SK-N-SH (cell line): ENCODE results near the gene PWWP2B. TPM values are rescaled to one million over a fixed set of nuclear protein-coding genes. Genes with fewer than 3 reads are reported as not detected.

Experiments used
- CTCF ChIA-PET: fragments of 300-600, 350-600 bp; formaldehyde crosslinking; extraction: SDS; loops from one replicate; lab custom pipeline; 2021; lab: Yijun Ruan, JAX
- POLR2A ChIA-PET: fragments of 350-600 bp; sonication (Branson Sonifier 250); formaldehyde crosslinking; extraction: SDS; loops from one replicate; lab custom pipeline; 2020; ENCODE audit warnings: antibody characterized with exemption, inconsistent platforms; lab: Yijun Ruan, JAX
- DNase-seq: peaks from one replicate; pipeline ENCODE4 v3.0.0; 2012
- H2AFZ ChIP-seq: fragments of 200-600 bp; sonication (generic); 2 replicates; pipeline ENCODE4 v1.8.1; 2016; ENCODE audit warnings: antibody characterized with exemption, mild to moderate bottlenecking, low read depth
- H3F3A ChIP-seq: fragments of 200-600 bp; sonication (generic); replicated peaks from 2 replicates; pipeline ENCODE3; 2016; ENCODE audit warnings: antibody characterized with exemption, mild to moderate bottlenecking; ENCODE audit not compliant: insufficient read depth
- H3K27ac ChIP-seq, 2 experiments: fragments of 200-500 bp in 1 of 2; fragments of 200-600 bp in 1 of 2; sonication (Bioruptor generic) in 1 of 2; sonication (generic), shearing (Covaris generic) in 1 of 2; 2 replicates each; pipeline versions ENCODE4 v1.5.1 to v1.6.1; 2014 to 2016; ENCODE audit warnings: low read depth in 2 of 2, inconsistent platforms in 1 of 2, low read length in 1 of 2, mild to moderate bottlenecking in 1 of 2, mixed read lengths in 1 of 2
- H3K27me3 ChIP-seq: fragments of 200-600 bp; sonication (generic), shearing (Covaris generic); 2 replicates; pipeline ENCODE4 v1.6.1; 2016; ENCODE audit warnings: mixed run types; ENCODE audit not compliant: insufficient read depth
- H3K36me3 ChIP-seq, 2 experiments: fragments of 200-500 bp in 1 of 2; fragments of 200-600 bp in 1 of 2; sonication (Bioruptor generic) in 1 of 2; sonication (generic) in 1 of 2; replicated peaks in 1 of 2; 2 replicates each; pipeline versions ENCODE3 to v1.5.1; 2014 to 2016; ENCODE audit warnings: low read length in 1 of 2, mild to moderate bottlenecking in 1 of 2; ENCODE audit not compliant: insufficient read depth in 2 of 2, control insufficient read depth in 1 of 2
- H3K4me1 ChIP-seq, 2 experiments: fragments of 200-500 bp in 1 of 2; fragments of 200-600 bp in 1 of 2; sonication (Bioruptor generic) in 1 of 2; sonication (generic), shearing (Covaris generic) in 1 of 2; 2 replicates each; pipeline versions ENCODE4 v1.5.1 to v1.6.1; 2014 to 2016; ENCODE audit warnings: low read depth in 1 of 2, low read length in 1 of 2, mixed run types in 1 of 2; ENCODE audit not compliant: insufficient read depth in 2 of 2, control insufficient read depth in 1 of 2
- H3K4me2 ChIP-seq: fragments of 200-600 bp; sonication (generic), shearing (Covaris generic); 2 replicates; pipeline ENCODE4 v1.6.1; 2017; ENCODE audit warnings: mixed run types
- H3K4me3 ChIP-seq, 2 experiments: fragments of 200-500 bp in 1 of 2; fragments of 200-600 bp in 1 of 2; sonication (Bioruptor generic) in 1 of 2; sonication (generic), shearing (Covaris generic) in 1 of 2; 2 replicates each; pipeline versions ENCODE4 v1.5.1 to v1.8.1; 2014 to 2016; ENCODE audit warnings: low read depth in 2 of 2, inconsistent platforms in 1 of 2, low read length in 1 of 2, mild to moderate bottlenecking in 1 of 2, mixed read lengths in 1 of 2, moderate library complexity in 1 of 2
- H3K79me2 ChIP-seq: fragments of 200-600 bp; sonication (generic); 2 replicates; pipeline ENCODE4 v1.8.1; 2017; ENCODE audit warnings: mild to moderate bottlenecking; ENCODE audit not compliant: insufficient read depth
- H3K9ac ChIP-seq: fragments of 200-600 bp; sonication (generic); 2 replicates; pipeline ENCODE4 v1.6.1; 2017; ENCODE audit warnings: mixed run types
- H3K9me2 ChIP-seq: fragments of 200-600 bp; sonication (generic); 2 replicates; pipeline ENCODE4 v1.6.1; 2017; ENCODE audit warnings: mixed run types
- H3K9me3 ChIP-seq: fragments of 200-600 bp; sonication (generic); 2 replicates; pipeline ENCODE4 v1.6.1; 2017; ENCODE audit warnings: mixed run types, mild to moderate bottlenecking, moderate library complexity
- H4K20me1 ChIP-seq: fragments of 200-600 bp; sonication (generic); 2 replicates; pipeline ENCODE4 v1.6.1; 2017; ENCODE audit warnings: mild to moderate bottlenecking, mixed run types; ENCODE audit not compliant: insufficient read depth
- CHD2 ChIP-seq: fragments of 150-350 bp; IDR thresholded peaks from 2 replicates; pipeline ENCODE4 v1.6.1; 2018; ENCODE audit warnings: low read length; ENCODE audit not compliant: partially characterized antibody
- EP300 ChIP-seq, 2 experiments: IDR thresholded peaks; 2 replicates each; pipeline versions ENCODE4 v1.4.0 to v1.6.1; 2012; ENCODE audit warnings: borderline replicate concordance in 1 of 2, low read depth in 1 of 2, low read length in 1 of 2
- FOXJ3 ChIP-seq: sonication (generic); formaldehyde crosslinking; IDR thresholded peaks from 2 replicates; pipeline ENCODE4 v1.5.1; 2020; ENCODE audit warnings: mild to moderate bottlenecking, missing genetic modification reagents
- GABPA ChIP-seq: IDR thresholded peaks from 2 replicates; pipeline ENCODE4 v1.4.0; 2012; ENCODE audit warnings: low read depth, mild to moderate bottlenecking
- GATA2 ChIP-seq: sonication (generic); formaldehyde crosslinking; IDR thresholded peaks from 2 replicates; pipeline ENCODE4 v1.5.0; 2020; ENCODE audit warnings: mild to moderate bottlenecking, missing genetic modification reagents
- JUND ChIP-seq: IDR thresholded peaks from 2 replicates; pipeline ENCODE4 v1.4.0; 2012
- MEF2A ChIP-seq: IDR thresholded peaks from 2 replicates; pipeline ENCODE4 v1.4.0; 2012; ENCODE audit warnings: low read depth, borderline replicate concordance
- MXI1 ChIP-seq: IDR thresholded peaks from 2 replicates; pipeline ENCODE4 v1.6.1; 2012; ENCODE audit warnings: mild to moderate bottlenecking, low read depth, low read length, improper control_type of control experiment
- NRF1 ChIP-seq: IDR thresholded peaks from 2 replicates; pipeline ENCODE4 v1.6.1; 2012; ENCODE audit warnings: low read depth, mild to moderate bottlenecking, low read length
- PBX3 ChIP-seq: IDR thresholded peaks from 2 replicates; pipeline ENCODE4; 2012
- POLR2AphosphoS5 ChIP-seq: IDR thresholded peaks from 2 replicates; pipeline ENCODE4 v1.6.1; 2012; ENCODE audit warnings: low read depth, low read length
- RAD21 ChIP-seq: IDR thresholded peaks from 2 replicates; pipeline ENCODE4 v1.6.1; 2012; ENCODE audit warnings: mild to moderate bottlenecking, low read length
- RCOR1 ChIP-seq: fragments of 150-350 bp; IDR thresholded peaks from 2 replicates; pipeline ENCODE4 v1.6.1; 2017; ENCODE audit warnings: antibody characterized with exemption, low read length
- SIN3A ChIP-seq: IDR thresholded peaks from 2 replicates; pipeline ENCODE4 v1.6.1; 2012; ENCODE audit warnings: low read depth, mild to moderate bottlenecking, low read length, moderate library complexity, borderline replicate concordance
- SMC3 ChIP-seq: IDR thresholded peaks from 2 replicates; pipeline ENCODE4 v1.6.1; 2012; ENCODE audit warnings: low read depth, low read length, improper control_type of control experiment
- TAF1 ChIP-seq: IDR thresholded peaks from 2 replicates; pipeline ENCODE4 v1.6.1; 2012; ENCODE audit warnings: low read depth, mild to moderate bottlenecking, low read length, moderate library complexity, borderline replicate concordance
- TCF12 ChIP-seq: IDR thresholded peaks from 2 replicates; pipeline ENCODE4 v1.4.0; 2012
- TEAD4 ChIP-seq: IDR thresholded peaks from 2 replicates; pipeline ENCODE4 v1.4.0; 2012; ENCODE audit warnings: mild to moderate bottlenecking, borderline replicate concordance; ENCODE audit not compliant: insufficient read depth
- WGBS: methylation state at CpG from one replicate; pipeline ENCODE4 v1.1.6; 2017; ENCODE audit warnings: low lambda C conversion rate; 5-methylcytosine and 5-hydroxymethylcytosine counted together
- polyA plus RNA-seq, 3 experiments: library from polyadenylated mRNA; depleted of rRNA; stranded (reverse); fragments of >200 nt; gene quantifications; 2 replicates each; pipeline ENCODE4 v1.2.3, GENCODE V29; 2012

The PWWP2B gene
- polyA plus RNA-seq, 1 of the 3 experiments (the other 2 are of a cell fraction) = 2.4 TPM

GRCh38 chr10:132366499-132366898, 30.5 kb upstream of the PWWP2B start (continued):
- TF ChIP-seq POLR2AphosphoS5 = no peak

- Histone ChIP-seq H3F3A (no peaks in the 10 kb centered on the region), H3K27me3 (no peaks in the 10 kb centered on the region), H4K20me1 (no peaks in the 10 kb centered on the region), H3K4me3 (no peak overlapping the region), H3K9me3 (no peaks in the 10 kb centered on the region), H3K27ac (no peak overlapping the region; a peak in 1 of 4 replicates), H3K36me3 (peaks cover 6 to 31% of the 10 kb centered on the region in 2 experiments), H2AFZ (no peak overlapping the region), H3K9ac (no peak overlapping the region), H3K9me2 (no peaks in the 10 kb centered on the region), H3K79me2 (no peaks in the 10 kb centered on the region), H3K4me2 (no peak overlapping the region), H3K4me1 (no peaks in the 10 kb centered on the region)
- DNase-seq = no peak
- POLR2A ChIA-PET = no interaction called here
- TF ChIP-seq RCOR1 (no peak), GATA2 (CRISPR knock-in tag) (no peak), FOXJ3 (CRISPR knock-in tag) (no peak), CHD2 (no peak), TEAD4 (no peak), MEF2A (no peak), RAD21 (no peak), PBX3 (no peak), NRF1 (no peak), GABPA (no peak), SIN3A (no peak), JUND (no peak), SMC3 (no peak), TAF1 (no peak), POLR2AphosphoS5 (no peak), EP300 (IDR thresholded peaks at IDR 0.05; ENCODE audit: borderline replicate concordance in 1 of 2, low read depth in 1 of 2, low read length in 1 of 2) (no peak), MXI1 (no peak), TCF12 (no peak)
- CTCF ChIA-PET = interaction anchor here (1.3 kb wide), 1 partner anchor 19 kb away, joined by 3 read pairs; no protein-coding TSS in a partner anchor
- 80% methylated on average over 4 of the region's 4 CpGs for WGBS
Observed at GRCh38 chr10:132368391-132368790, 28.6 kb upstream of the PWWP2B start.
